ENCODE results near the gene TSPAN9.
A peak's percentile ranks its signal among the peaks of the same experiment; 100 is the strongest.

DNA sequence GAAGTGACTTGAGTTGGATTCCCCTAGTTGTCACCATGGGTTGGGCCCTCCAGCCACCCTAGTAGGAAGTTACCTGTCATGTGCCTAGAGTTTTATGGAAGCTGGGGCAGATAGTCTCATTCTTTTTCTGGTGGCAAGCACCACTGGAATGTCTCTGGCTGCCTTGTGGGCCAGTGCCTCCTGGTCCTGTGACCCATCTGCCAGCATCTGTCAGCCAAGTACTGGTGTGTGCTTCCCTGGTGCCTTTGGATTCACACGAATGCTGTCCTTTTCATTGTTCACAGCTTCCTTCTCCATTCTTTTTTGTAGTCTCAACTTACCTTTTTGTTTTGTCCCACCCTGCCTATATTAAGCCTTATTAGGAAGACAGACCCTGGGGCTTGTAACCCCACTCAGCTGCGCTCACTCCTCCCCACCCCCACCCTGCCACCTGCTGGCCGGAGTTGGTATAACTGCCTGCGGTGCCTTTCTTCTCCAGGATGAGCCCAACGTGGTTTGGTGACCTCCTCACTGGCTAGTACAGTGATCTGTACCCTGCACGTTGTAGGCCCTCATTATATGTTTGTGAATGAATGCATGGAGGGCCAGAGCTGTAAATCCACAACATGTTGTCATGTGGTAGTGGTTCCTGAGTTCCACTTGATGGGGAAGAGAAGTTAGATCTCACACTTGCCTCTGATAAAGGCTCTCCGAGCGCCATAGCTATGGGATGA lies 125.7 kb downstream of the TSPAN9 start:
- TF ChIP-seq RAD21 (IDR thresholded peaks at IDR 0.05; ENCODE audit: low read length) (peak; percentile 68), POLR2A (IDR thresholded peaks at IDR 0.05; ENCODE audit: low read depth, low read length) (no peak), MAZ (IDR thresholded peaks at IDR 0.05; ENCODE audit: borderline replicate concordance, low read depth, low read length) (peak; percentile 41; the same call in 1 of the 2 replicates), MXI1 (IDR thresholded peaks at IDR 0.05; ENCODE audit: borderline replicate concordance, low read depth, low read length) (no peak), RFX5 (IDR thresholded peaks at IDR 0.05; ENCODE audit: low read depth, low read length) (no peak), FOS (IDR thresholded peaks at IDR 0.05; ENCODE audit: low read depth, low read length) (no peak), CHD1 (IDR thresholded peaks at IDR 0.05; ENCODE audit: low read depth, low read length) (no peak), MAFK (IDR thresholded peaks at IDR 0.05; ENCODE audit: low read depth, low read length) (no peak), RCOR1 (IDR thresholded peaks at IDR 0.05; ENCODE audit: insufficient replicate concordance, low read length) (no peak)
- TF ChIP-seq, protein P1, sequence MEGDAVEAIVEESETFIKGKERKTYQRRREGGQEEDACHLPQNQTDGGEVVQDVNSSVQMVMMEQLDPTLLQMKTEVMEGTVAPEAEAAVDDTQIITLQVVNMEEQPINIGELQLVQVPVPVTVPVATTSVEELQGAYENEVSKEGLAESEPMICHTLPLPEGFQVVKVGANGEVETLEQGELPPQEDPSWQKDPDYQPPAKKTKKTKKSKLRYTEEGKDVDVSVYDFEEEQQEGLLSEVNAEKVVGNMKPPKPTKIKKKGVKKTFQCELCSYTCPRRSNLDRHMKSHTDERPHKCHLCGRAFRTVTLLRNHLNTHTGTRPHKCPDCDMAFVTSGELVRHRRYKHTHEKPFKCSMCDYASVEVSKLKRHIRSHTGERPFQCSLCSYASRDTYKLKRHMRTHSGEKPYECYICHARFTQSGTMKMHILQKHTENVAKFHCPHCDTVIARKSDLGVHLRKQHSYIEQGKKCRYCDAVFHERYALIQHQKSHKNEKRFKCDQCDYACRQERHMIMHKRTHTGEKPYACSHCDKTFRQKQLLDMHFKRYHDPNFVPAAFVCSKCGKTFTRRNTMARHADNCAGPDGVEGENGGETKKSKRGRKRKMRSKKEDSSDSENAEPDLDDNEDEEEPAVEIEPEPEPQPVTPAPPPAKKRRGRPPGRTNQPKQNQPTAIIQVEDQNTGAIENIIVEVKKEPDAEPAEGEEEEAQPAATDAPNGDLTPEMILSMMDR (conservative IDR thresholded peaks at IDR 0.05; ENCODE audit: low read depth, low read length), result peak; percentile 86
- TF ChIP-seq, protein P2, sequence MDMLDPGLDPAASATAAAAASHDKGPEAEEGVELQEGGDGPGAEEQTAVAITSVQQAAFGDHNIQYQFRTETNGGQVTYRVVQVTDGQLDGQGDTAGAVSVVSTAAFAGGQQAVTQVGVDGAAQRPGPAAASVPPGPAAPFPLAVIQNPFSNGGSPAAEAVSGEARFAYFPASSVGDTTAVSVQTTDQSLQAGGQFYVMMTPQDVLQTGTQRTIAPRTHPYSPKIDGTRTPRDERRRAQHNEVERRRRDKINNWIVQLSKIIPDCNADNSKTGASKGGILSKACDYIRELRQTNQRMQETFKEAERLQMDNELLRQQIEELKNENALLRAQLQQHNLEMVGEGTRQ (IDR thresholded peaks at IDR 0.05; ENCODE audit: low read depth, low read length), result no peak
